Measurements from ENCODE around the gene IRF3. TPM values are rescaled to one million over a fixed set of nuclear protein-coding genes. Genes with fewer than 3 reads are reported as not detected.

The IRF3 gene
- total and polyA plus RNA-seq, 2 of the 4 experiments (the other 2 are of a cell fraction): 39.6 to 65.2 TPM

- Histone ChIP-seq H3K79me1 (ENCODE audit: low read depth in 1 of 2, low read length in 2 of 2) (peaks cover 7 to 52% of the 10 kb centered on the region in 2 experiments; a peak in 3 of 4 replicates), H4K8ac (ENCODE audit: low read depth in 2 of 2, low read length in 2 of 2) (peak within 1 kb of the TSS; percentile 38 to 67; a peak in 2 of 4 replicates), H4K20me1 (ENCODE audit: insufficient read depth, low read length) (peaks cover 18% of the 10 kb centered on the region), H3K4me3 (ENCODE audit: insufficient read depth, low read depth, low read length) (peak within 1 kb of the TSS; percentile 69), H2BK15ac (ENCODE audit: low read depth, low read length) (no peak within 1 kb of the TSS), H3K4me1 (ENCODE audit: control insufficient read depth, insufficient read depth, low read length) (peaks cover 9% of the 10 kb centered on the region), H2BK5ac (ENCODE audit: low read depth, low read length, poor library complexity, severe bottlenecking) (no peak within 1 kb of the TSS), H3K27ac (ENCODE audit: insufficient read depth, low read length) (no peak within 1 kb of the TSS; the same call in 1 of the 2 replicates), H3K36me3 (ENCODE audit: control insufficient read depth, insufficient read depth, low read length) (peaks cover 31% of the 10 kb centered on the region), H3K14ac (replicated peaks; ENCODE audit: low read depth, low read length) (peak within 1 kb of the TSS; percentile 84), H2AK5ac (ENCODE audit: low read depth, low read length) (peak within 1 kb of the TSS; percentile 78), H2AK9ac (replicated peaks; ENCODE audit: low read depth, low read length, poor library complexity) (peak within 1 kb of the TSS; percentile 92), H3K9ac (ENCODE audit: low read depth, low read length) (peak within 1 kb of the TSS; percentile 76), H4K91ac (ENCODE audit: insufficient read depth, low read depth, low read length) (peak within 1 kb of the TSS; percentile 69; the same call in 1 of the 2 replicates), H4K5ac (ENCODE audit: low read depth, low read length) (no peak within 1 kb of the TSS), H2AFZ (replicated peaks; ENCODE audit: low read length, poor library complexity) (peak within 1 kb of the TSS; percentile 96), H2BK120ac (ENCODE audit: low read depth, low read length) (no peak within 1 kb of the TSS), H3K27me3 (ENCODE audit: control insufficient read depth, insufficient read depth, low read length) (no peaks in the 10 kb centered on the region), H3K56ac (ENCODE audit: extremely low read depth, insufficient read depth, low read length) (no peak within 1 kb of the TSS), H3K4ac (ENCODE audit: low read depth, low read length) (peak within 1 kb of the TSS; percentile 74), H2BK20ac (ENCODE audit: low read depth, low read length) (no peak within 1 kb of the TSS), H3K9me1 (ENCODE audit: insufficient read depth, low read length) (peaks cover 5% of the 10 kb centered on the region; the same call in 1 of the 2 replicates), H3K23ac (ENCODE audit: low read depth, low read length) (peak within 1 kb of the TSS; percentile 90), H3K18ac (ENCODE audit: low read depth, low read length) (no peak within 1 kb of the TSS), H3K9me3 (ENCODE audit: control insufficient read depth, insufficient read depth, low read length) (no peaks in the 10 kb centered on the region), H3K4me2 (ENCODE audit: low read depth, low read length) (peak within 1 kb of the TSS; percentile 96)
- POLR2A ChIA-PET (ENCODE audit: unreplicated experiment): interaction anchor here (0.5 kb wide), 1 partner anchor 14 kb away, joined by 4 read pairs; no protein-coding TSS in a partner anchor
- DNase-seq (no peak), ATAC-seq (ENCODE audit: low read depth) (peak; percentile 0; the same call in 1 of the 2 replicates)
- in situ Hi-C loops (cut with MboI; ENCODE audit: low sequenced_read_pairs) (loop anchor here (10.0 kb wide), 1 partner anchor 165 kb away; the partner anchor contains the start of gene PTOV1), dilution Hi-C loops (cut with HindIII; ENCODE audit: low sequenced_read_pairs, unreplicated experiment) (no loop called here), intact Hi-C loops (cut with micrococcal nuclease) (loop anchor here (2.0 to 5.0 kb wide), 2 partner anchors 77 to 113 kb away; partner anchors contain the start of gene AP2A1)
- WGBS, 2 experiments (ENCODE audit: extremely low coverage in 2 of 2, insufficient read length in 1 of 2): 53% methylated on average over 28 of the region's 54 CpGs; no CpG with 5 or more reads in 1 of the 2 experiments
- no TSS peak for BruUV-seq (replicated peaks)
- CTCF ChIA-PET: interaction anchor here (1.3 kb wide), 1 partner anchor 9 kb away, joined by 5 read pairs; no protein-coding TSS in a partner anchor
- TF ChIP-seq RAD21 (IDR thresholded peaks at IDR 0.05; ENCODE audit: low read length) (no peak), NFE2L2 (IDR thresholded peaks at IDR 0.05; ENCODE audit: low read depth, low read length) (no peak), MXI1 (IDR thresholded peaks at IDR 0.05; ENCODE audit: borderline replicate concordance, low read depth, low read length) (no peak), SMC3 (IDR thresholded peaks at IDR 0.05; ENCODE audit: low read depth, low read length) (no peak), CHD1 (IDR thresholded peaks at IDR 0.05; ENCODE audit: low read depth, low read length) (no peak)
- TF ChIP-seq, protein P1, sequence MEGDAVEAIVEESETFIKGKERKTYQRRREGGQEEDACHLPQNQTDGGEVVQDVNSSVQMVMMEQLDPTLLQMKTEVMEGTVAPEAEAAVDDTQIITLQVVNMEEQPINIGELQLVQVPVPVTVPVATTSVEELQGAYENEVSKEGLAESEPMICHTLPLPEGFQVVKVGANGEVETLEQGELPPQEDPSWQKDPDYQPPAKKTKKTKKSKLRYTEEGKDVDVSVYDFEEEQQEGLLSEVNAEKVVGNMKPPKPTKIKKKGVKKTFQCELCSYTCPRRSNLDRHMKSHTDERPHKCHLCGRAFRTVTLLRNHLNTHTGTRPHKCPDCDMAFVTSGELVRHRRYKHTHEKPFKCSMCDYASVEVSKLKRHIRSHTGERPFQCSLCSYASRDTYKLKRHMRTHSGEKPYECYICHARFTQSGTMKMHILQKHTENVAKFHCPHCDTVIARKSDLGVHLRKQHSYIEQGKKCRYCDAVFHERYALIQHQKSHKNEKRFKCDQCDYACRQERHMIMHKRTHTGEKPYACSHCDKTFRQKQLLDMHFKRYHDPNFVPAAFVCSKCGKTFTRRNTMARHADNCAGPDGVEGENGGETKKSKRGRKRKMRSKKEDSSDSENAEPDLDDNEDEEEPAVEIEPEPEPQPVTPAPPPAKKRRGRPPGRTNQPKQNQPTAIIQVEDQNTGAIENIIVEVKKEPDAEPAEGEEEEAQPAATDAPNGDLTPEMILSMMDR (conservative IDR thresholded peaks at IDR 0.05; ENCODE audit: low read depth, low read length): peak; percentile 40
Observed at GRCh38 chr19:49689133-49690078, 23.7 kb upstream of the IRF3 start, which contains the start of gene ADM5. TSS of gene ADM5 (plus strand) at chr19:49689594. CDS start at chr19:49689838, 244 bp downstream.

Measured in IMR-90 (cell line).